Left ventricle myocardium inferior (tissue), 1 donor: ENCODE results near the gene FHL3. TPM values are rescaled to one million over a fixed set of nuclear protein-coding genes. Genes with fewer than 3 reads are reported as not detected.
A peak's percentile ranks its signal among the peaks of the same experiment; 100 is the strongest.
"Not testable (repeated sequence)": the region's sequence is repeated elsewhere in the genome, so short reads cannot be mapped to it uniquely, and the experiment has no call there.

ENCODE experiments used
- DNase-seq: peaks from one replicate; pipeline ENCODE4 v3.0.0-alpha.2; 2020
- H3K27ac ChIP-seq: fragments of 200-600 bp; replicated peaks from 2 replicates; pipeline ENCODE4 v1.8.0; 2021
- H3K27me3 ChIP-seq: fragments of 200-600 bp; 2 replicates; pipeline ENCODE4 v1.8.0; 2021; ENCODE audit warnings: low read depth
- H3K36me3 ChIP-seq: fragments of 200-600 bp; 2 replicates; pipeline ENCODE4 v1.8.0; 2021
- H3K4me1 ChIP-seq: fragments of 200-600 bp; 2 replicates; pipeline ENCODE4 v1.8.0; 2021
- H3K4me3 ChIP-seq: fragments of 200-600 bp; 2 replicates; pipeline ENCODE4 v1.8.0; 2021; ENCODE audit warnings: mild to moderate bottlenecking, moderate library complexity
- H3K9me3 ChIP-seq: fragments of 200-600 bp; replicated peaks from 2 replicates; pipeline ENCODE4 v1.8.0; 2021
- intact Hi-C: fragments of 100-400 bp; cut with micrococcal nuclease; formaldehyde crosslinking; loops from one replicate; pipeline ENCODE4 v1.11.0; 2022
- total RNA-seq: library from RNA; stranded (reverse); fragmentation: NEBNext Ultra II Directional; extraction: Animal tissue kit (Norgen Biotek cat#: 25700); gene quantifications from one replicate; pipeline ENCODE4 v1.2.1, GENCODE V29; 2021
- TF ChIP-seq, protein P1 (sequence below): fragments of 200-600 bp; IDR thresholded peaks from 2 replicates; pipeline ENCODE4 v1.8.0; 2021; ENCODE audit warnings: antibody characterized with exemption, mild to moderate bottlenecking, borderline replicate concordance
- donor health status: DM: no; HTN: yes; CAD: no; lungs with severe emphysema.

The FHL3 gene
- total RNA-seq, 1 donor from 2014 or later = 15.8 TPM

DNA sequence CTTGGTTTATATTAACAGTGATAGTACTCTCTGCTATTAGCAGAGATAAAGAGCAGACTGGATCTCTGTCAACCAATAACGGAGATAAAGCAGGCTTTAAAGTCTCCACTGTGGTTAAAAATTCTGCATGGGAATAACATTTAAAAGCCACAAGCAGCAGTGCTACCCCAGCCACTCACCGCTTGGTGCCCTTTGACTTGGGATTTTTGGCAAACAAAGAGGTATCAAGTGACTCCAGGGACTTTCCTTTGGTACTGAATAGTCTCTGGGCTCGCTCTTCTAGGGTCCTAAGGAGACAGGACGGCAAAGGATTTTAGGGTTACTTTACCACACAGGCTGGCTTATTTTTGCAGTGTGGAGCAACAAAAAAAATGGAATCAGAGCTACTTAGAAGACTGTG lies 26.8 kb downstream of the FHL3 start:
- peaks cover 98% of the 10 kb centered on the region for H3K36me3 ChIP-seq
- no peaks in the 10 kb centered on the region for H3K4me1 ChIP-seq
- H3K9me3 ChIP-seq = no peaks in the 10 kb centered on the region
- no peak overlapping the region for H3K27ac ChIP-seq
- intact Hi-C loops = no loop called here
- TF ChIP-seq, protein P1, sequence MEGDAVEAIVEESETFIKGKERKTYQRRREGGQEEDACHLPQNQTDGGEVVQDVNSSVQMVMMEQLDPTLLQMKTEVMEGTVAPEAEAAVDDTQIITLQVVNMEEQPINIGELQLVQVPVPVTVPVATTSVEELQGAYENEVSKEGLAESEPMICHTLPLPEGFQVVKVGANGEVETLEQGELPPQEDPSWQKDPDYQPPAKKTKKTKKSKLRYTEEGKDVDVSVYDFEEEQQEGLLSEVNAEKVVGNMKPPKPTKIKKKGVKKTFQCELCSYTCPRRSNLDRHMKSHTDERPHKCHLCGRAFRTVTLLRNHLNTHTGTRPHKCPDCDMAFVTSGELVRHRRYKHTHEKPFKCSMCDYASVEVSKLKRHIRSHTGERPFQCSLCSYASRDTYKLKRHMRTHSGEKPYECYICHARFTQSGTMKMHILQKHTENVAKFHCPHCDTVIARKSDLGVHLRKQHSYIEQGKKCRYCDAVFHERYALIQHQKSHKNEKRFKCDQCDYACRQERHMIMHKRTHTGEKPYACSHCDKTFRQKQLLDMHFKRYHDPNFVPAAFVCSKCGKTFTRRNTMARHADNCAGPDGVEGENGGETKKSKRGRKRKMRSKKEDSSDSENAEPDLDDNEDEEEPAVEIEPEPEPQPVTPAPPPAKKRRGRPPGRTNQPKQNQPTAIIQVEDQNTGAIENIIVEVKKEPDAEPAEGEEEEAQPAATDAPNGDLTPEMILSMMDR = no peak
- H3K27me3 ChIP-seq = no peaks in the 10 kb centered on the region
- no peak overlapping the region for H3K4me3 ChIP-seq
- DNase-seq = no peak

DNA sequence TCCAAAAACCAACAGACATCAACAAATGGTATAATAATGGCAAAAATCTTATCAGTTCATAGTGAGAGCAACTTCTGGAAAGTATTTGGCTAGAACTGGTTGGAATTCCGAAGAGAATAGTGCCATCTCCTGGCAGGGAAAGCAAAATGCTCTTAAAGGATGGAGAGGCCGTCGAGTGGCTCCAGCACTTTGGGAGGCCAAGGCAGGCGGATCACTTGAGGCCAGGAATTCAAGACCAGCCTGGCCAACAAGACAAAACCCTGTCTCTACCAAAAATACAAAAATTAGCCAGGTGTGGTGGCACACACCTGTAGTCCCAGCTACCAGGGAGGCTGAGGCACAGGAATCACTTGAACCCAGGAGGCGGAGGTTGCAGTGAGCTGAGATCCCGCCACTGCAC lies 30.2 kb downstream of the FHL3 start:
- H3K36me3 ChIP-seq = peaks cover 80% of the 10 kb centered on the region
- intact Hi-C loops, DNase-seq, H3K27me3 ChIP-seq, H3K9me3 ChIP-seq, H3K4me3 ChIP-seq, H3K27ac ChIP-seq, H3K4me1 ChIP-seq: not testable (repeated sequence)
- TF ChIP-seq, protein P1 = peak; percentile 63

DNA sequence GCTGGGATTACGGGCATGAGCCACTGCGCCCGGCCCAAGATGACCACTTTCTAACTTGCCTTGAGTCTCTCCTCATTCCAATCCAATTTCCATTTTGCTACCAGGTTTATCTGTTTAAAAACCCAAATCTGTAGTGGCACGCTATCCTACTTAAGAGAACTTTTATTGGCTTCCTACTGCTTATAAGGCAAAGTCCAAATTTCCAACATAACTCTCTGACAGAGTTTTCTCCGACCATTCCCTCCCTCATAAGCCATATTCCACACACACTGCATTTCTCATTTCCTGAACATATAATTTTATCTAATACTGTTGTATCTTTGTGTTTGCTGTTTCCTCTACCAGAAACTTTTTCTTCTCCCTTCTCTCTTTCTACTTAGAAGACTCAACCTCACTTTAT lies 30.7 kb downstream of the FHL3 start:
- H3K4me1 ChIP-seq = no peaks in the 10 kb centered on the region
- H3K4me3 ChIP-seq = no peak overlapping the region
- no peaks in the 10 kb centered on the region for H3K27me3 ChIP-seq
- TF ChIP-seq, protein P1 = no peak
- DNase-seq = no peak
- H3K27ac ChIP-seq = no peak overlapping the region
- intact Hi-C loops = no loop called here
- H3K36me3 ChIP-seq = peaks cover 80% of the 10 kb centered on the region
- H3K9me3 ChIP-seq = peaks cover 5% of the 10 kb centered on the region

DNA sequence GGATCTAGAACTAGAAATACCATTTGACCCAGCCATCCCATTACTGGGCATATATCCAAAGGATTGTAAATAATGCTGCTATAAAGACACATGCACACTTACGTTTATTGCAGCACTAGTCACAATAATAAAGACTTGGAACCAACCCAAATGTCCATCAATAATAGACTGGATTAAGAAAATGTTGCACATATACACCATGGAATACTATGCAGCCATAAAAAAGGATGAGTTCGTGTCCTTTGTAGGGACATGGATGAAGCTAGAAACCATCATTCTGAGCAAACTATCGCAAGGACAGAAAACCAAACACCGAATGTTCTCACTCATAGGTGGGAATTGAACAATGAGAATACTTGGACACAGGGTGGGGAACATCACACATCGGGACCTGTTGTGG lies 31.6 kb downstream of the FHL3 start:
- H3K9me3 ChIP-seq, intact Hi-C loops, H3K4me1 ChIP-seq, H3K27me3 ChIP-seq, DNase-seq, H3K4me3 ChIP-seq, H3K27ac ChIP-seq: not testable (repeated sequence)
- H3K36me3 ChIP-seq = peaks cover 80% of the 10 kb centered on the region

DNA sequence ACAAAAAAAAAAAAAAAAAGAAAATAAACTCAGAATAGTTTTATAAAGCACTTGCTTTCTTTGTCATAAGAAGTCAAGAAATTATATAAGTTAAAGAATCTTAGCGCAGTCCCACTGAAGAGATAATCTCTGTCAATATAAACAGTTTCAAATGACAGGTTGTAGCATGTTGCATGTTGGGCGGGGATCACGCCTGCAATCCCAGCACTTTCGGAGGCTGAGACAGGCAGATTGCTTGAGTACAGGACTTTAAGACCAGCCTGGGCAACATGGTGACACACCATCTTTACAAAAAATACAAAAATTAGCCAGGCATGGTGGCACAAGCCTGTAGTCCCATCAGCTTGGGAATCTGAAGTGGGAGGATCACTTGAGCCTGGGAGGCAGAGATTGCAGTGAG lies 40.0 kb downstream of the FHL3 start:
- no peaks in the 10 kb centered on the region for H3K27me3 ChIP-seq
- intact Hi-C loops = no loop called here
- no peaks in the 10 kb centered on the region for H3K9me3 ChIP-seq
- peaks cover 85% of the 10 kb centered on the region for H3K36me3 ChIP-seq
- H3K27ac ChIP-seq = no peak overlapping the region
- H3K4me1 ChIP-seq = no peaks in the 10 kb centered on the region
- no peak for DNase-seq
- H3K4me3 ChIP-seq = no peak overlapping the region
- TF ChIP-seq, protein P1 = no peak

DNA sequence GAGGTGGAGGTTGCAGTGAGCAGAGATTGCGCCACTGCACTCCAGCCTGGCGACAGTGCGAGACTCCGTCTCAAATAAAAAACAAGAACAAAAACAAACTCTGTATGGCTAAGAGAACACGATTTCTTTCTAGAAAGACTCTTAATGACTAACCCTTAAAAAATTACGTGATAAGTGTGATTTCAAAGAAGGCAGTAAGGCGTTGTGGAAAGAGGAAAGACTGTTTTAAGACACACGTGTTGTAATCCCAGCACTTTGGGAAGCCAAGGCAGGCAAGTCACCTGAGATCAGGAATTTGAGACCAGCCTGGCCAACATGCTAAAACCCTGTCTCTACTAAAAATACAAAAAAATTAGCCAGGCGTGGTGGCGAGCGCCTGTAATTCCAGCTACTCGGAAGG lies 41.2 kb downstream of the FHL3 start:
- H3K4me3 ChIP-seq, H3K9me3 ChIP-seq, H3K27me3 ChIP-seq, H3K27ac ChIP-seq, intact Hi-C loops, H3K4me1 ChIP-seq, DNase-seq: not testable (repeated sequence)
- peaks cover 86% of the 10 kb centered on the region for H3K36me3 ChIP-seq

DNA sequence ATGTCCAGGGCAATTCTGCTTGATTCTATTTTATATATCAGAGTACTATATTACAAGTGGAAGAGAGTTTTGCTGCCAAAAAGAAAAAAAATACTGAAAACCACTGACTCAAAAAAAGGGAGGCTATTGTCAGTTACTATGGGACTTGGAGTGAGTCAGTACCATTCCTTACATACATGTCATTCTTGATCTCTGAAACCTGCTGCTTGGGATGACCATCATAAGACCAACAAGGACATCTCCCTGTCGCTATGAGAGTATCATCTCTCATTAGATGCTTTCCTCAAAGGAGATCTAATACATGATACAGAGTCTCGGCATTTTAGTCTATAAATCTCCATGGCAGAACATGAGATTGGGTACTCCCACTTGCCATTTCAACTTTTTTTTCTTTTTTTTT lies 46.6 kb downstream of the FHL3 start:
- intact Hi-C loops = no loop called here
- Histone ChIP-seq H3K4me1 (no peaks in the 10 kb centered on the region), H3K27ac (no peak overlapping the region), H3K27me3 (no peaks in the 10 kb centered on the region), H3K9me3 (no peaks in the 10 kb centered on the region), H3K4me3 (no peak overlapping the region), H3K36me3 (peaks cover 65% of the 10 kb centered on the region)
- DNase-seq = no peak
- TF ChIP-seq, protein P1 = no peak
